ENCODE data around the gene AIFM2. TPM values are rescaled to one million over a fixed set of nuclear protein-coding genes. Genes with fewer than 3 reads are reported as not detected.
A peak's percentile ranks its signal among the peaks of the same experiment; 100 is the strongest.

AIFM2 gene
- total and polyA plus RNA-seq, 2 of the 13 experiments (the other 11 are each of a cell fraction or from before 2014, with no cell fraction given): 20.3 to 29.5 TPM

- TF ChIP-seq IRF1 (CRISPR knock-in tag; IDR thresholded peaks at IDR 0.05; ENCODE audit: low read depth) (no peak), ZNF766 (CRISPR knock-in tag; IDR thresholded peaks at IDR 0.05; ENCODE audit: borderline replicate concordance) (peak; percentile 54; the same call in 1 of the 2 replicates), ZNF382 (CRISPR knock-in tag; IDR thresholded peaks at IDR 0.05; ENCODE audit: borderline replicate concordance) (no peak), NR2F6 (IDR thresholded peaks at IDR 0.05) (peak; percentile 71), NR2F6 (CRISPR knock-in tag; IDR thresholded peaks at IDR 0.05) (peak; percentile 96), HMG20A (CRISPR knock-in tag; IDR thresholded peaks at IDR 0.05; ENCODE audit: borderline replicate concordance) (peak; percentile 84; the same call in 1 of the 2 replicates), ARID3A (IDR thresholded peaks at IDR 0.05; ENCODE audit: low read depth, low read length) (no peak), ZBTB4 (CRISPR knock-in tag; IDR thresholded peaks at IDR 0.05; ENCODE audit: borderline replicate concordance) (no peak), ESRRA (CRISPR knock-in tag; IDR thresholded peaks at IDR 0.05; ENCODE audit: low read depth) (peak; percentile 98), ZNF574 (CRISPR knock-in tag; IDR thresholded peaks at IDR 0.05) (peak; percentile 70), MTA1 (CRISPR knock-in tag; IDR thresholded peaks at IDR 0.05; ENCODE audit: borderline replicate concordance) (peak; percentile 79; the same call in 1 of the 2 replicates), ZKSCAN8 (CRISPR knock-in tag; IDR thresholded peaks at IDR 0.05; ENCODE audit: borderline replicate concordance) (peak; percentile 83; the same call in 1 of the 2 replicates), BRF2 (CRISPR knock-in tag; IDR thresholded peaks at IDR 0.05) (0 out of 2 replicates have a peak, but pooled peaks have one; percentile 8), DNMT3B (CRISPR knock-in tag; conservative IDR thresholded peaks at IDR 0.05) (0 out of 2 replicates have a peak, but pooled peaks have one; percentile 48), NR0B2 (CRISPR knock-in tag; IDR thresholded peaks at IDR 0.05) (no peak), ETV5 (CRISPR knock-in tag; IDR thresholded peaks at IDR 0.05; ENCODE audit: borderline replicate concordance) (peak; percentile 94), MBD4 (IDR thresholded peaks at IDR 0.05; ENCODE audit: borderline replicate concordance, low read length) (no peak)
These were observed at the start of gene AIFM2 (continued) for GRCh38 chr10:70132098-70133029.

Measured in HepG2 (cell line).